Right renal cortex interstitium (tissue), 3 donors: ENCODE results near the gene C6orf52. TPM values are rescaled to one million over a fixed set of nuclear protein-coding genes. Genes with fewer than 3 reads are reported as not detected.

ENCODE experiments used
- DNase-seq, 3 donors: peaks; one replicate each; pipeline ENCODE4 v3.0.0-alpha.2; 2013; ENCODE audit warnings: low read depth in 3 of 3, low spot score in 2 of 3
- polyA plus RNA-seq, 3 donors: library from polyadenylated mRNA; unstranded; fragments of 120-200 nt; gene quantifications; one replicate each; pipeline ENCODE4 v1.2.1, GENCODE V29; 2013; ENCODE audit not compliant: insufficient read length in 3 of 3

The C6orf52 gene
- polyA plus RNA-seq, 3 donors, result 2.6 to 4.9 (median 4.0) TPM

DNA sequence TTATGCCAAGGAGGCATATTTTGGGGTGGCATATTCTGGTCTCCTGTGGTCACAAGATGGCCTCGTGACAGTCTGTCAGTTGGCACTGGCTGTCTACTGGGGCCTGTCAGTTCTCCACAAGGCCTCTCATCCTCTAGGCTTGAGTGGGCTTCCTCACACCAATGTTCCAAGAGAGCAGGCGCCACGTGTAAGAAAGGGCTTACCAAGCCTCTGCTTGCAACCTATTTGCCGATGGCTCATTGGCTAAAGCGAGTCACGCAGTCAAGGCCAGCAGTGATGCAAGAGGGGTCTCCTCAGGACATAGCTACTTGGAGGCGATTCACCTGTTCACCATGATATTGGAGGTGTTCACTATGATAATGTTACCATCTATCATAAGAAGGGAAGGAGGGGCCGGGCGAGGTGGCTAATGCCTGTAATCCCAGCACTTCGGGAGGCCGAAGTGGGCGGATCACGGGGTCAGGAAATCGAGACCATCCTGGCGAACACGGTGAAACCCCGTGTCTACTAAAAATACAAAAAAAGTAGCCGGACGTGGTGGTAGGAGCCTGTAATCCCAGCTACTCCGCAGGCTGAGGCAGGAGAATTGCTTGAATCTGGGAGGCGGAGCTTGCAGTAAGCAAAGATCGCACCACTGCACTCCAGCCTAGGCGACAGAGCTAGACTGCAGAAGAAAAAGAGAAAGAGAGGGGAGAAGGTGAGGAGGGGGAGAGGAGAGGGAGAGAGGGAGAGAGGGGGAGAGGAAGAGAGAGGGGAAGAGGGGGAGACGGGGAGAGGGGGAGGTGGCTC is 35.3 kb downstream of the C6orf52 start:
- DNase-seq, result no peak

DNA sequence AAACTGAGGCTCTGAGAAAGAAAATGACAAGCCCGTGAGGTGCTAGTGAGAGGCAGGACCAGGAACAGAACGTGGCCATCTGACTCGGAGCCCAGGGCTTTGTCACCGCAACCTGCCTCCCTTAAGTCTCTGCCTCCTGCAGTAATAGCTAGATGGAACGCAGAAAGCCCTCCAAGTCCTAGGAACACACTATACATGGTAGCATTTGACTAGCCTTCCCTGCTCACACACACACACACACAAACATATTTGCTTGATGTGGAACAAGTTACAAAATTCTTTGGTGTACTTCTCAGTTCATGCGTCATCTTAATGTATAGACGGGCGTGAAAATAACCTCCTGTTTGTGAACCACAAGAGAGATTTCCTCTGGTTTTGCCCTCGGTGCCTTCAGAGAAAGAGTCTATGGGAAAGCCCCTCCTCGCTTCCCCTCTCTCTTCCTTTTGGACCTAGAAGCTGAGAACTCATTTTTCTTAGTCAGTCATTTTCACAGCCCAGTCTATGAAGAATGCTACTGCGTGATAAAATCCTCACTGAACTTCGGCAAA is 38.8 kb downstream of the C6orf52 start:
- DNase-seq, result no peak

DNA sequence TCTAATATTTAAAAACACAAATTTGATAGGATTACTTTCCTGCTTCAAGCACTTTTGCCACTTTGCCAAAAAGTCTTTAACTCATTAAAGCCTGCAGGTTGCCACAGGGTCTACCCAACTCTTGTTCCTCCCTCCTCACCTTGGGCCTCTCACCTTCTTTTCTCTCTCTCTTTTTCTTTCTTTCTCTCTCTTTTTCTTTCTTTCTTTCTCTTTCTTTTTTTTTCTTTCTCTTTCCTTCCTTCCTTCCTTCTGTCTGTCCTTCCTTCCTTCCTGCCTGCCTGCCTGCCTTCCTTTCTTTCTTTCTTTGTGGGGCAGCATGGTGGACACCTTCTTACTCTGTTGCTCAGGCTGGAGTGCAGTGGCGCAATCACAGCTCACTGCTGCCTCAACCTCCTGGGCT is 50.2 kb downstream of the C6orf52 start:
- DNase-seq, result no peak

GRCh38 chr6:10643201-10643651 is 51.2 kb downstream of the C6orf52 start:
- DNase-seq, result no peak

- DNase-seq, result no peak
These were observed 52.9 kb downstream of the C6orf52 start for GRCh38 chr6:10641528-10641927.

DNA sequence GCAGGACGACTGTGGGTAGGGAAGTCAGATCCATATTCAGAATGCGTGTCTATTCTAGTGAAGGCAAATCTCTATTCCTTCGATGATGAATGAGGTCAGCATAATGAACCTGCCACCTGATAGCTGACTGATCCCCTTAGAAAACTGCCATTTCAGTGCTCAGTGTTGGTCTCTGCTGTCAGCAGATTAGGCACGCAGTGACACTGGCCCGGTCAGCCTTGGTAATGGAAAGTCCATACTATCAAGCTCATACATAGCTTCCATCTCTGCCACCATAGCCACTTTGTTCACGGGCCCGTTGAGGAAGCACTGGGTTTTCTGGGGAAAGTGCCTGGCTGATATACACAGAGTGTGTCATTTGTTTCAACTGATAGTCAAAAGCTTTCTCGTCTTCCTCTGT is 54.0 kb downstream of the C6orf52 start:
- DNase-seq, result no peak

GRCh38 chr6:10633216-10633615 is 61.2 kb downstream of the C6orf52 start:
- no peak for DNase-seq

DNA sequence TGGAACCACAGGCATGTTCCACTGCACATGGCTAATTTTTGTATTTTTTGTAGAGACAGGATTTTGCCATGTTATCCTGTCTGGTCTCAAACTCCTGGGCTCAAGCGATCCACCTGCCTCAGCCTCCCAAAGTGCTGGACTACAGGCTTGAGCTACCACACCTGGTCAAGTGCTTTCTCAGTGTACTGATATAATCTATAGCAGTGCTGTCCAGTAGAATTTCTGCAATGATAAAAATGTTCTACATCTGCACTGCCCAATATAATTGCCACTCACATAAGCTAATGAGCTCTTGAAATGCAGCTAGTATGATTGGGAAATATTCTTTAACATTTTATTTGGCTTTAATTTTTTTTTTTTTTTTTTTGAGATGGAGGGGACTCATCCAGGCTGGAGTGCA is 64.2 kb downstream of the C6orf52 start:
- DNase-seq, result no peak

- no peak for DNase-seq
These were observed 66.6 kb downstream of the C6orf52 start for GRCh38 chr6:10627800-10628199.

- DNase-seq, result no peak
These were observed 68.2 kb downstream of the C6orf52 start for GRCh38 chr6:10626154-10626741.

GRCh38 chr6:10624836-10625235 is 69.6 kb downstream of the C6orf52 start:
- no peak for DNase-seq

DNA sequence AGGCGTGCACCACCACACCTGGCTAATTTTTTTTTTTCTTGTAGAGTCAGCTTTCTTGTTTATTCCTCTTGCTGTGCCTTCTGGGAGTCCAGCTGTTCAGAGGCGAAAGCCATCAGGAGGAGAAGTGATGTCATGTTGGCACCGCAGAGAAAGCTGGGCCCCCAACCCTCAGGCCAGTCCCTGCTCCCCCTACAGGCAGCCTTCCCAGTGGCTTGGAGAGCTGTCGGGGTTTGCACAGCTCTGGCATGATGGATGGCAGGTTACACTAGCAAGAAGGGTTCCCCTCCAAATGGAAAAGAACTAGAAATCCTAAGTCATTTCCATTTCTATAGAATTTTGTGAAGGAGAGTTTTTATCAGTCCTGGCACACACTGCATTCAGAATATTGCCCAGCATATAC is 72.6 kb downstream of the C6orf52 start:
- no peak for DNase-seq

Other genes starting within 250 kb of the C6orf52 start
- 10 to 100 TPM; 17.0 to 18.7 (median 17.3) TPM for gene GCNT2, start 173.3 kb downstream of the C6orf52 start, polyA plus RNA-seq
- 10 to 100 TPM; 22.9 to 26.0 (median 24.4) TPM for gene PAK1IP1, start 356 bp upstream of the C6orf52 start, polyA plus RNA-seq
- gene TMEM14C, start 28.5 kb upstream of the C6orf52 start, polyA plus RNA-seq, result 100 to 1,000 TPM; 167 to 182 (median 173) TPM
- gene TMEM14B, start 53.2 kb upstream of the C6orf52 start, polyA plus RNA-seq, result 100 to 1,000 TPM; 103 to 106 (median 105) TPM
- 1 to 10 TPM; 1.2 to 1.8 (median 1.4) TPM for gene MAK, start 143.9 kb upstream of the C6orf52 start, polyA plus RNA-seq
- gene GCM2, start 187.4 kb upstream of the C6orf52 start, polyA plus RNA-seq, result not detected
- gene SYCP2L, start 192.4 kb upstream of the C6orf52 start, polyA plus RNA-seq, result 1 to 10 TPM; 3.5 to 4.2 (median 3.5) TPM